ENCODE results near the gene HS1BP3. TPM values are rescaled to one million over a fixed set of nuclear protein-coding genes. Genes with fewer than 3 reads are reported as not detected.

The HS1BP3 gene
- total and polyA plus RNA-seq, 2 of the 13 experiments (the other 11 are each of a cell fraction or from before 2014, with no cell fraction given) = 15.2 to 22.0 TPM

- TF ChIP-seq ZNF337 (CRISPR knock-in tag; IDR thresholded peaks at IDR 0.05; ENCODE audit: borderline replicate concordance, low read depth) (no peak), ZC3H13 (CRISPR knock-in tag; IDR thresholded peaks at IDR 0.05) (no peak), ZNF839 (CRISPR knock-in tag; IDR thresholded peaks at IDR 0.05; ENCODE audit: borderline replicate concordance) (no peak), ZSCAN21 (CRISPR knock-in tag; IDR thresholded peaks at IDR 0.05; ENCODE audit: borderline replicate concordance) (no peak; the same call in 1 of the 2 replicates), ZNF143 (CRISPR knock-in tag; IDR thresholded peaks at IDR 0.05) (no peak; the same call in 1 of the 2 replicates), KDM2A (CRISPR knock-in tag; IDR thresholded peaks at IDR 0.05; ENCODE audit: borderline replicate concordance, low read depth) (no peak; the same call in 1 of the 2 replicates), CBX1 (IDR thresholded peaks at IDR 0.05; ENCODE audit: low read depth) (no peak), ZNF513 (CRISPR knock-in tag; conservative IDR thresholded peaks at IDR 0.05) (no peak), HOMEZ (CRISPR knock-in tag; IDR thresholded peaks at IDR 0.05; ENCODE audit: low read depth) (peak; percentile 74), EED (CRISPR knock-in tag; IDR thresholded peaks at IDR 0.05) (no peak), PAXIP1 (CRISPR knock-in tag; conservative IDR thresholded peaks at IDR 0.05) (peak; percentile 77), RERE (CRISPR knock-in tag; IDR thresholded peaks at IDR 0.05; ENCODE audit: low read depth) (no peak), RFX3 (CRISPR knock-in tag; IDR thresholded peaks at IDR 0.05) (no peak), ATF2 (CRISPR knock-in tag; IDR thresholded peaks at IDR 0.05) (0 out of 2 replicates have a peak, but pooled peaks have one; percentile 49), TOPORS (CRISPR knock-in tag; IDR thresholded peaks at IDR 0.05) (no peak), ZNF484 (CRISPR knock-in tag; IDR thresholded peaks at IDR 0.05; ENCODE audit: borderline replicate concordance, low read depth) (no peak)
These were observed 32.9 kb downstream of the HS1BP3 start (continued) for GRCh38 chr2:20617892-20618467.

Data from HepG2 (cell line).